Measurements from ENCODE around the gene TNRC18. TPM values are rescaled to one million over a fixed set of nuclear protein-coding genes. Genes with fewer than 3 reads are reported as not detected.
"Not testable (repeated sequence)": the region's sequence is repeated elsewhere in the genome, so short reads cannot be mapped to it uniquely, and the experiment has no call there.

TNRC18 gene
- total and polyA plus RNA-seq, 9 donors, result 48.6 to 153 (median 91.8) TPM

DNA sequence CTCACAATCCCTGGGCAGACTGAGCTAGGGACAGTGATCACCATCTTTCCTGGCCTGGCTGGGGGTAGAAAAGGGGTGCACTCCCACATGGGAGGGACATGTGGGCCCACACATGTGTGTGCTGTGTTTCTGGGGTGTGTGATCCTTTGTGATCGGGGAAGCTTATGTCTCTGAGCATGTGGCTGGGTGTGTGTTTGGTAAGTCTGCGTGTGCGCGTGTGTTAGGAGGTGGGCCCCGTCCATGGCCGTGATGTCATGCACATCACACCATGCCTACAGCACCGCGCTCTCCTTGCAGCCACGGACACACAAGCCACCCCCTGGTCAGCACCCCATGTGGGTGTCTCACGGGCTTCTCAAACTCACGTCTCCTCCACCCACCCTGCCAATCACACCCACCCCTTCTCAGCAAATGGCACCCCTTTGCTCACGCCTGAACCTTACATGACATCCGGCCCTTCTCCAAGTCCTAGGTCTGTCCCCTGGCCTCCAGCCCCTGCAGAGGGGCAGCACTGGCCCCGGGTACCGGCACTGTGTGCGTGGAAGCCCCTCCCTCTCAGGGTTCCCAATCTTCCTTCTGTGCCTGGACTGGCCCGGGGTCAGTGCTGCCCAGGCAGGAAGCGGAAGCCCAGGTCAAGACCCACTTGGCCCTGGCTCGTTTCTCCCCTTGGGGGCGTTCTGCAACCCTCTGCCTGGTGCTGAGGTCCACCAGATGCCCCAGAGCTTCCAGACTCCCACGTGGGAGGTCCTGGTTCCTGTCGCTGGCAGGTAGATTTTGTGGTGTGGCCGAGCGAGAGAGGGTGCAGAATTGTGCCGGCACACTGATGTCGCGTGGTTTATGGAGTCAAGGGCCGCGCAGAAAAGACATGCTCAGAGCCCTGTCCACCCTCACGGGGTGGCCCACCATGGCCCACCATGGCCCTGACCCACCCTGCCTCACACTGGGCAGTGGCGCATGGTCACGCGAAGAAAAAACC lies 128.3 kb downstream of the TNRC18 start:
- Histone ChIP-seq H3K27me3 (no peaks in the 10 kb centered on the region), H3K4me1 (ENCODE audit: insufficient read depth) (no peaks in the 10 kb centered on the region), H3K4me3 (no peak overlapping the region), H3K9me3 (no peaks in the 10 kb centered on the region), H3K36me3 (no peaks in the 10 kb centered on the region), H3K27ac (no peak overlapping the region)
- WGBS, 3 donors, result 87 to 91% (median 90%) methylated on average over 32 to 33 of the region's 33 CpGs
- intact Hi-C loops (cut with DNase I), result no loop called here
- no peak for DNase-seq
- TF ChIP-seq CTCF (IDR thresholded peaks at IDR 0.05) (no peak), POLR2A (IDR thresholded peaks at IDR 0.05) (no peak), EP300 (IDR thresholded peaks at IDR 0.05) (no peak)

GRCh38 chr7:5294169-5294987 lies 129.3 kb downstream of the TNRC18 start:
- Histone ChIP-seq H3K4me3 (no peak overlapping the region), H3K4me1 (ENCODE audit: insufficient read depth) (no peaks in the 10 kb centered on the region), H3K27me3 (no peaks in the 10 kb centered on the region), H3K27ac (no peak overlapping the region), H3K9me3 (no peaks in the 10 kb centered on the region), H3K36me3 (no peaks in the 10 kb centered on the region)
- DNase-seq, result no peak
- TF ChIP-seq EP300 (IDR thresholded peaks at IDR 0.05) (no peak), CTCF (IDR thresholded peaks at IDR 0.05) (no peak), POLR2A (IDR thresholded peaks at IDR 0.05) (no peak)
- intact Hi-C loops (cut with DNase I), result no loop called here
- WGBS, 3 donors, result 85 to 87% (median 86%) methylated on average over 14 of the region's 14 CpGs

- WGBS, 3 donors, result 79 to 82% (median 82%) methylated on average over 15 of the region's 15 CpGs
- DNase-seq; H3K4me3 ChIP-seq; H3K27me3 ChIP-seq; H3K27ac ChIP-seq; H3K36me3 ChIP-seq; intact Hi-C loops (cut with DNase I); H3K4me1 ChIP-seq (ENCODE audit: insufficient read depth); H3K9me3 ChIP-seq: not testable (repeated sequence)
Observed at GRCh38 chr7:5291711-5292335, 131.8 kb downstream of the TNRC18 start.

DNA sequence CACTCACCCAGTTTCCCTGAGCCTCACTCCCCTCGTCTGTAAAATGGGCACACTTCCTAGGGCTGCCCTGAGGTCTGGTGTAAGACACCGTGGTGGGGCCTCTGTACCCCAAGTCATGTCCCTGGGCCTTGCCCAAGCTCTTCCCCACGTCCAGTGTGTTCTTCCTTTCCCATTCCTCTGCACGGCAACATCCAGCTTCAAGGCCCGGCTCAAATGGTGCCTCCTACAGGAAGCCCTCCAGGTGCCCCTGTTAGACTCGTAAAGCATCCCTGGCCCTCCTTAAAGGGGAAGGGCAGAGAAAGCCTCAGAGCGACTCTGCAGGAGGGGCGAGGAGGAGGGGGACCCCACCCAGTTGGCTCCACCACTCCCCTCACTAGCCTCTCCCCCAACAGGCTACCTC lies 132.3 kb downstream of the TNRC18 start:
- Histone ChIP-seq H3K27ac (no peak overlapping the region), H3K4me1 (ENCODE audit: insufficient read depth) (no peaks in the 10 kb centered on the region), H3K27me3 (no peaks in the 10 kb centered on the region), H3K4me3 (no peak overlapping the region), H3K9me3 (no peaks in the 10 kb centered on the region), H3K36me3 (no peaks in the 10 kb centered on the region)
- 85 to 93% (median 92%) methylated on average over 8 of the region's 8 CpGs for WGBS, 3 donors
- intact Hi-C loops (cut with DNase I), result no loop called here
- no peak for DNase-seq
- TF ChIP-seq EP300 (IDR thresholded peaks at IDR 0.05) (no peak), CTCF (IDR thresholded peaks at IDR 0.05) (no peak), POLR2A (IDR thresholded peaks at IDR 0.05) (no peak)
